HepG2 (cell line): ENCODE measurements around the gene KATNB1. TPM values are rescaled to one million over a fixed set of nuclear protein-coding genes. Genes with fewer than 3 reads are reported as not detected.
A peak's percentile ranks its signal among the peaks of the same experiment; 100 is the strongest.

Experiments
- ARNTL ChIP-seq: sonication (generic); formaldehyde crosslinking; IDR thresholded peaks from 2 replicates; pipeline ENCODE4 v1.4.0; 2020; ENCODE audit warnings: mild to moderate bottlenecking, missing genetic modification reagents
- ATF7-NPFF ChIP-seq: sonication (generic); formaldehyde crosslinking; IDR thresholded peaks from 2 replicates; pipeline ENCODE4 v1.8.1; 2023; ENCODE audit warnings: mild to moderate bottlenecking, low read depth, missing genetic modification reagents, moderate library complexity
- MBD4 ChIP-seq: IDR thresholded peaks from 2 replicates; pipeline ENCODE4 v1.6.1; 2012; ENCODE audit warnings: low read length, inconsistent platforms, borderline replicate concordance
- MIER2 ChIP-seq: IDR thresholded peaks from 2 replicates; pipeline ENCODE4 v1.6.1; 2016; ENCODE audit warnings: missing biosample characterization, missing genetic modification reagents
- MXD4 ChIP-seq: IDR thresholded peaks from 2 replicates; pipeline ENCODE4 v1.6.1; 2016; ENCODE audit warnings: mild to moderate bottlenecking, missing biosample characterization, missing genetic modification reagents
- NPAS2 ChIP-seq: sonication (generic); formaldehyde crosslinking; IDR thresholded peaks from 2 replicates; pipeline ENCODE4 v1.8.0; 2022; ENCODE audit warnings: mild to moderate bottlenecking, missing genetic modification reagents, borderline replicate concordance
- RAD51 ChIP-seq: fragments of 450-650 bp; IDR thresholded peaks from 2 replicates; pipeline ENCODE4 v1.6.1; 2016; ENCODE audit warnings: borderline replicate concordance
- SATB2 ChIP-seq: sonication (generic); formaldehyde crosslinking; IDR thresholded peaks from 2 replicates; pipeline ENCODE4 v1.5.0; 2020; ENCODE audit warnings: missing genetic modification reagents
- SNRNP70 ChIP-seq: fragments of 200-400 bp; formaldehyde crosslinking; IDR thresholded peaks from 2 replicates; pipeline ENCODE4 v1.6.1; 2017; ENCODE audit warnings: mild to moderate bottlenecking, low read depth, low read length, moderate library complexity
- SRF ChIP-seq: IDR thresholded peaks from 2 replicates; pipeline ENCODE4 v1.6.1; 2011; ENCODE audit warnings: mild to moderate bottlenecking, low read depth, low read length, moderate library complexity
- WIZ ChIP-seq: sonication (generic); formaldehyde crosslinking; IDR thresholded peaks from 2 replicates; pipeline ENCODE4 v1.5.1; 2020; ENCODE audit warnings: mild to moderate bottlenecking, missing genetic modification reagents
- ZBTB20 ChIP-seq: sonication (generic); formaldehyde crosslinking; IDR thresholded peaks from 2 replicates; pipeline ENCODE4 v1.8.1; 2023; ENCODE audit warnings: missing genetic modification reagents, low read depth, mild to moderate bottlenecking, borderline replicate concordance
- ZBTB38 ChIP-seq: sonication (generic); formaldehyde crosslinking; IDR thresholded peaks from 2 replicates; pipeline ENCODE4 v1.5.1; 2020; ENCODE audit warnings: mild to moderate bottlenecking, missing genetic modification reagents
- ZNF136 ChIP-seq: sonication (generic); formaldehyde crosslinking; IDR thresholded peaks from 2 replicates; pipeline ENCODE4 v1.8.1; 2022; ENCODE audit warnings: low read depth, mild to moderate bottlenecking, moderate library complexity, missing genetic modification reagents
- ZNF143 ChIP-seq: sonication (generic); formaldehyde crosslinking; IDR thresholded peaks from 2 replicates; pipeline ENCODE4 v1.4.0; 2020; ENCODE audit warnings: missing genetic modification reagents
- ZNF484 ChIP-seq: sonication (generic); formaldehyde crosslinking; IDR thresholded peaks from 2 replicates; pipeline ENCODE4 v1.5.1; 2020; ENCODE audit warnings: mild to moderate bottlenecking, low read depth, missing genetic modification reagents, borderline replicate concordance
- ZNF572 ChIP-seq: sonication (generic); formaldehyde crosslinking; IDR thresholded peaks from 2 replicates; pipeline ENCODE4 v1.5.1; 2020; ENCODE audit warnings: mild to moderate bottlenecking, missing genetic modification reagents
- ZNF605 ChIP-seq: sonication (generic); formaldehyde crosslinking; IDR thresholded peaks from 2 replicates; pipeline ENCODE4 v1.8.0; 2022; ENCODE audit warnings: mild to moderate bottlenecking, missing genetic modification reagents
- ZNF780A ChIP-seq: sonication (generic); formaldehyde crosslinking; IDR thresholded peaks from 2 replicates; pipeline ENCODE4 v1.8.0; 2022; ENCODE audit warnings: mild to moderate bottlenecking, missing genetic modification reagents, moderate library complexity
- ZZZ3 ChIP-seq: sonication (generic); formaldehyde crosslinking; IDR thresholded peaks from 2 replicates; pipeline ENCODE4 v1.4.0; 2020; ENCODE audit warnings: missing genetic modification reagents, mild to moderate bottlenecking, borderline replicate concordance
- polyA plus RNA-seq, 8 experiments: library from polyadenylated mRNA; depleted of rRNA in 3 of 8; stranded (reverse) in 7 of 8; unstranded in 1 of 8; fragments of >200 nt; fragmentation: Illumina TruSeq in 4 of 8; extraction: Trizol in 4 of 8; gene quantifications; 2 replicates each; pipeline versions ENCODE4 v1.2.1 to v1.2.3, GENCODE V29; 2011 to 2016; ENCODE audit warnings: low read depth in 4 of 8, missing spikeins in 1 of 8, mixed read lengths in 1 of 8; ENCODE audit not compliant: insufficient read depth in 1 of 8
- total RNA-seq, 5 experiments: library from RNA; depleted of rRNA; stranded (reverse); fragments of >200 nt; fragmentation: Illumina TruSeq; extraction: Trizol; gene quantifications; 2 replicates each; pipeline ENCODE4 v1.2.3, GENCODE V29; 2016; ENCODE audit warnings: low read depth in 1 of 5
- TF ChIP-seq, protein P1 (sequence below): sonication (generic); formaldehyde crosslinking; IDR thresholded peaks from one replicate; pipeline ENCODE4 v1.5.1; 2020; ENCODE audit warnings: mild to moderate bottlenecking, missing genetic modification reagents; ENCODE audit errors: not compliant biosample characterization

The KATNB1 gene
- total and polyA plus RNA-seq, 2 of the 13 experiments (the other 11 are each of a cell fraction or from before 2014, with no cell fraction given), result 31.5 to 43.5 TPM

GRCh38 chr16:57781741-57782606 lies 46.4 kb downstream of the KATNB1 start (continued):
- TF ChIP-seq ZNF572 (CRISPR knock-in tag) (peak; percentile 72; the same call in 1 of the 2 replicates), ZBTB38 (CRISPR knock-in tag) (peak; percentile 68; the same call in 1 of the 2 replicates), SNRNP70 (no peak), NPAS2 (CRISPR knock-in tag) (no peak), ZZZ3 (CRISPR knock-in tag) (no peak), ZNF484 (CRISPR knock-in tag) (no peak), ZBTB20 (CRISPR knock-in tag) (0 out of 2 replicates have a peak, but pooled peaks have one; percentile 59), SATB2 (CRISPR knock-in tag) (no peak), ZNF605 (CRISPR knock-in tag) (peak; percentile 78), MBD4 (no peak), SRF (no peak), RAD51 (no peak), MIER2 (CRISPR knock-in tag) (0 out of 2 replicates have a peak, but pooled peaks have one; percentile 56), ZNF780A (CRISPR knock-in tag) (no peak), WIZ (CRISPR knock-in tag) (no peak), ZNF143 (CRISPR knock-in tag) (0 out of 2 replicates have a peak, but pooled peaks have one; percentile 21), ATF7-NPFF (CRISPR knock-in tag) (no peak), ZNF136 (CRISPR knock-in tag) (no peak), MXD4 (CRISPR knock-in tag) (no peak), ARNTL (CRISPR knock-in tag) (no peak; the same call in 1 of the 2 replicates)
- TF ChIP-seq, protein P1, sequence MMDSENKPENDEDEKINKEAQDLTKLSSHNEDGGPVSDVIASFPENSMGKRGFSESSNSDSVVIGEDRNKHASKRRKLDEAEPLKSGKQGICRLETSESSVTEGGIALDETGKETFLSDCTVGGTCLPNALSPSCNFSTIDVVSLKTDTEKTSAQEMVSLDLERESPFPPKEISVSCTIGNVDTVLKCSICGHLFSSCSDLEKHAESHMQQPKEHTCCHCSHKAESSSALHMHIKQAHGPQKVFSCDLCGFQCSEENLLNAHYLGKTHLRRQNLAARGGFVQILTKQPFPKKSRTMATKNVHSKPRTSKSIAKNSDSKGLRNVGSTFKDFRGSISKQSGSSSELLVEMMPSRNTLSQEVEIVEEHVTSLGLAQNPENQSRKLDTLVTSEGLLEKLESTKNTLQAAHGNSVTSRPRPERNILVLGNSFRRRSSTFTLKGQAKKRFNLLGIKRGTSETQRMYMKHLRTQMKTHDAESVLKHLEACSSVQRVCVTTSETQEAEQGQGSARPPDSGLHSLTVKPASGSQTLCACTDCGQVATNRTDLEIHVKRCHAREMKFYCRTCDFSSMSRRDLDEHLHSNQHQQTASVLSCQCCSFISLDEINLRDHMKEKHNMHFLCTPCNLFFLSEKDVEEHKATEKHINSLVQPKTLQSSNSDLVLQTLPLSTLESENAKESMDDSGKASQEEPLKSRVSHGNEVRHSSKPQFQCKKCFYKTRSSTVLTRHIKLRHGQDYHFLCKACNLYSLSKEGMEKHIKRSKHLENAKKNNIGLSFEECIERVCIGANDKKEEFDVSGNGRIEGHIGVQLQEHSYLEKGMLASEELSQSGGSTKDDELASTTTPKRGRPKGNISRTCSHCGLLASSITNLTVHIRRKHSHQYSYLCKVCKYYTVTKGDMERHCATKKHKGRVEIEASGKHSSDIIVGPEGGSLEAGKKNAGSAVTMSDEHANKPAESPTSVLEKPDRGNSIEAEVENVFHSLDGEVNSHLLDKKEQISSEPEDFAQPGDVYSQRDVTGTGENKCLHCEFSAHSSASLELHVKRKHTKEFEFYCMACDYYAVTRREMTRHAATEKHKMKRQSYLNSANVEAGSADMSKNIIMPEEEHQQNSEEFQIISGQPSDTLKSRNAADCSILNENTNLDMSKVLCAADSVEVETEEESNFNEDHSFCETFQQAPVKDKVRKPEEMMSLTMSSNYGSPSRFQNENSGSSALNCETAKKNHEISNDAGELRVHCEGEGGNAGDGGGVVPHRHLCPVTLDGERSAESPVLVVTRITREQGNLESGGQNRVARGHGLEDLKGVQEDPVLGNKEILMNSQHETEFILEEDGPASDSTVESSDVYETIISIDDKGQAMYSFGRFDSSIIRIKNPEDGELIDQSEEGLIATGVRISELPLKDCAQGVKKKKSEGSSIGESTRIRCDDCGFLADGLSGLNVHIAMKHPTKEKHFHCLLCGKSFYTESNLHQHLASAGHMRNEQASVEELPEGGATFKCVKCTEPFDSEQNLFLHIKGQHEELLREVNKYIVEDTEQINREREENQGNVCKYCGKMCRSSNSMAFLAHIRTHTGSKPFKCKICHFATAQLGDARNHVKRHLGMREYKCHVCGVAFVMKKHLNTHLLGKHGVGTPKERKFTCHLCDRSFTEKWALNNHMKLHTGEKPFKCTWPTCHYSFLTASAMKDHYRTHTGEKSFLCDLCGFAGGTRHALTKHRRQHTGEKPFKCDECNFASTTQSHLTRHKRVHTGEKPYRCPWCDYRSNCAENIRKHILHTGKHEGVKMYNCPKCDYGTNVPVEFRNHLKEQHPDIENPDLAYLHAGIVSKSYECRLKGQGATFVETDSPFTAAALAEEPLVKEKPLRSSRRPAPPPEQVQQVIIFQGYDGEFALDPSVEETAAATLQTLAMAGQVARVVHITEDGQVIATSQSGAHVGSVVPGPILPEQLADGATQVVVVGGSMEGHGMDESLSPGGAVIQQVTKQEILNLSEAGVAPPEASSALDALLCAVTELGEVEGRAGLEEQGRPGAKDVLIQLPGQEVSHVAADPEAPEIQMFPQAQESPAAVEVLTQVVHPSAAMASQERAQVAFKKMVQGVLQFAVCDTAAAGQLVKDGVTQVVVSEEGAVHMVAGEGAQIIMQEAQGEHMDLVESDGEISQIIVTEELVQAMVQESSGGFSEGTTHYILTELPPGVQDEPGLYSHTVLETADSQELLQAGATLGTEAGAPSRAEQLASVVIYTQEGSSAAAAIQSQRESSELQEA (CRISPR knock-in tag), result no peak
